Measurements from ENCODE around the gene ZP4. TPM values are rescaled to one million over a fixed set of nuclear protein-coding genes. Genes with fewer than 3 reads are reported as not detected.

The ZP4 gene
- total and polyA plus RNA-seq, 9 of the 15 experiments (the other 6 are each of a cell fraction or from before 2014, with no cell fraction given): not detected

DNA sequence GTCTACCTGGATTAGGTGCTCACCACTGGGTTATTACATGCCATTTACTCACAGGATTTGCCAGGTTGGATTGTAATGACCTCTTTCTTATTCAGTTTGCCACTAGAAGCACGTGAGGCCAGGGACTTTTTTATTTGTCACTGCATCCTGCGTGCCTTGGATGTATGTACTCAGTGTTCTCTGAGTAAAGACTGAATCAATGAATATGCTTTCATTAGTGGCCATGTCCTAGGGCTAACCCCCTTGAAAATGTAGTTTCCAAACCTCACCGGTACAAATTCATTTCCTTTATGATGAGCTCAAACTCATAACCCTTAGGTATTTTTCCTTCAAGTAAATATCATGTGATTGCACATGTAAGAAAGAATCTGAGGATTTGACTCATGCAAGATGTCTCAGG lies 1.3 kb upstream of the ZP4 start:
- H3K27ac ChIP-seq (ENCODE audit: extremely low read depth, low read depth, low read length): no peak overlapping the region
- ChIA-PET POLR2A (no interaction called here), CTCF (ENCODE audit: low intra/inter-chr PET ratio) (no interaction called here)
- in situ Hi-C loops (cut with MboI) (no loop called here), intact Hi-C loops (cut with micrococcal nuclease) (no loop called here)
- no peak for DNase-seq (ENCODE audit: extremely low read depth in 1 of 4, low spot score in 3 of 4)
- H3K4me1 ChIP-seq (replicated peaks in 1 of 2; ENCODE audit: control insufficient read depth in 2 of 2, insufficient read depth in 2 of 2, low read length in 2 of 2): no peaks in the 10 kb centered on the region
- no peak overlapping the region for H3K9ac ChIP-seq (ENCODE audit: insufficient read depth in 1 of 2, low read depth in 2 of 2, low read length in 2 of 2)
- no peaks in the 10 kb centered on the region for H3K9me1 ChIP-seq (ENCODE audit: control insufficient read depth, insufficient read depth, low read length)
- 2% methylated on average over 3 of the region's 3 CpGs for WGBS (ENCODE audit: insufficient coverage, low coverage, missing lambda C conversion rate)
- ATAC-seq: no peak
- TF ChIP-seq SETDB1 (IDR thresholded peaks at IDR 0.05; ENCODE audit: low read length) (no peak), ZBTB1 (CRISPR knock-in tag; IDR thresholded peaks at IDR 0.05; ENCODE audit: borderline replicate concordance, low read depth) (no peak), SLC30A9 (CRISPR knock-in tag; IDR thresholded peaks at IDR 0.05) (no peak), SRSF9 (IDR thresholded peaks at IDR 0.05; ENCODE audit: borderline replicate concordance, low read depth, low read length) (no peak), FOXK1 (CRISPR knock-in tag; IDR thresholded peaks at IDR 0.05; ENCODE audit: borderline replicate concordance) (no peak), ZFX (CRISPR knock-in tag; IDR thresholded peaks at IDR 0.05) (no peak), CCAR2 (IDR thresholded peaks at IDR 0.05; ENCODE audit: low read depth, low read length) (no peak), BACH1 (tag; IDR thresholded peaks at IDR 0.05) (no peak), STAG1 (CRISPR knock-in tag; IDR thresholded peaks at IDR 0.05; ENCODE audit: borderline replicate concordance) (no peak)
- FAIRE-seq: no peak
- no peaks in the 10 kb centered on the region for H3K27me3 ChIP-seq (ENCODE audit: control insufficient read depth in 2 of 2, insufficient read depth in 2 of 2, low read length in 2 of 2)
- no TSS peak for BruUV-seq (replicated peaks)
- no peaks in the 10 kb centered on the region for H3K79me2 ChIP-seq (ENCODE audit: control insufficient read depth, insufficient read depth, low read length)
- no peaks in the 10 kb centered on the region for H3K36me3 ChIP-seq (ENCODE audit: control insufficient read depth, insufficient read depth, low read length)
- no peak overlapping the region for H3K4me2 ChIP-seq (ENCODE audit: insufficient read depth, low read length)
- 0 out of 2 replicates have a peak, but pooled peaks cover under 1% of the 10 kb centered on the region for H3K9me3 ChIP-seq (replicated peaks; ENCODE audit: control insufficient read depth, insufficient read depth, low read depth, low read length)
- H2AFZ ChIP-seq (ENCODE audit: low read depth, low read length): no peak overlapping the region
- H3K4me3 ChIP-seq: no peak overlapping the region
- H4K20me1 ChIP-seq (replicated peaks; ENCODE audit: control insufficient read depth, insufficient read depth, low read length): no peaks in the 10 kb centered on the region

Data from K562 (cell line).